B cell (primary cell): Measurements from ENCODE around the gene CALCA.

ENCODE experiments used
- EZH2 ChIP-seq: IDR thresholded peaks from 2 replicates; pipeline ENCODE4 v1.6.1; 2012; ENCODE audit warnings: borderline replicate concordance, low read depth, mild to moderate bottlenecking, moderate library complexity, low read length; ENCODE audit not compliant: insufficient read depth, poor library complexity, severe bottlenecking
- TF ChIP-seq, protein P1 (sequence below): fragments of 200-600 bp; IDR thresholded peaks from one replicate; pipeline ENCODE4 v1.8.0; 2022; ENCODE audit warnings: antibody characterized with exemption, mild to moderate bottlenecking

DNA sequence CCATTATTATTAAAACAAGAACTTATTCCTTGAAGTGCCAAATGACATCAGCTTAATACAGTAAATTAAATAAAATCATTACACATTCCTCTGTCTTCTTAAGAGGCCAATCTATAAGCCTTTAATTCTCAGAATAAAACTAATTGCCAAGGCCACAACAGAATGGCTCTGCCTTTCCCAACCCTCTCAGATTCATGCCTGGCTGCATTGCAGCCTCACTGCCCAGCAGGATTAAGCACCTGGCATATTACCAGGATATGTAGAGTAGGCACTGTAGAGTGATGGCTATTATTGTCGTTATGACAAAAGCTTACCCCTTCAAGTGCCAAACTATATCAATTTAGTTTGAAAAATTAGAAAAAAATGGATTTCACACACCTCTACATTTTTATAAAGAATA, 9.4 kb upstream of the CALCA start:
- TF ChIP-seq, protein P1, sequence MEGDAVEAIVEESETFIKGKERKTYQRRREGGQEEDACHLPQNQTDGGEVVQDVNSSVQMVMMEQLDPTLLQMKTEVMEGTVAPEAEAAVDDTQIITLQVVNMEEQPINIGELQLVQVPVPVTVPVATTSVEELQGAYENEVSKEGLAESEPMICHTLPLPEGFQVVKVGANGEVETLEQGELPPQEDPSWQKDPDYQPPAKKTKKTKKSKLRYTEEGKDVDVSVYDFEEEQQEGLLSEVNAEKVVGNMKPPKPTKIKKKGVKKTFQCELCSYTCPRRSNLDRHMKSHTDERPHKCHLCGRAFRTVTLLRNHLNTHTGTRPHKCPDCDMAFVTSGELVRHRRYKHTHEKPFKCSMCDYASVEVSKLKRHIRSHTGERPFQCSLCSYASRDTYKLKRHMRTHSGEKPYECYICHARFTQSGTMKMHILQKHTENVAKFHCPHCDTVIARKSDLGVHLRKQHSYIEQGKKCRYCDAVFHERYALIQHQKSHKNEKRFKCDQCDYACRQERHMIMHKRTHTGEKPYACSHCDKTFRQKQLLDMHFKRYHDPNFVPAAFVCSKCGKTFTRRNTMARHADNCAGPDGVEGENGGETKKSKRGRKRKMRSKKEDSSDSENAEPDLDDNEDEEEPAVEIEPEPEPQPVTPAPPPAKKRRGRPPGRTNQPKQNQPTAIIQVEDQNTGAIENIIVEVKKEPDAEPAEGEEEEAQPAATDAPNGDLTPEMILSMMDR, result no peak
- TF ChIP-seq EZH2, result no peak
